Sigmoid colon (tissue), 7 donors: Measurements from ENCODE around the gene SMYD3. TPM values are rescaled to one million over a fixed set of nuclear protein-coding genes. Genes with fewer than 3 reads are reported as not detected.

Experiments
- DNase-seq: peaks from one replicate; pipeline ENCODE4 v3.0.0-alpha.2; 2019
- H3K27ac ChIP-seq, 4 donors: fragments of 200-600 bp; sonication (generic); one replicate each; pipeline ENCODE4 v1.5.1; 2016 to 2019; ENCODE audit warnings: mild to moderate bottlenecking in 1 of 4
- H3K27me3 ChIP-seq, 3 donors: fragments of 200-600 bp; sonication (generic); one replicate each; pipeline ENCODE4 v1.5.1; 2019; ENCODE audit warnings: mild to moderate bottlenecking in 1 of 3
- H3K36me3 ChIP-seq, 4 donors: fragments of 200-600 bp; sonication (generic); one replicate each; pipeline ENCODE4 v1.5.1; 2016 to 2019
- H3K4me1 ChIP-seq, 4 donors: fragments of 200-600 bp; sonication (generic); one replicate each; pipeline ENCODE4 v1.5.1; 2017 to 2019
- H3K4me3 ChIP-seq, 4 donors: fragments of 200-600 bp; sonication (generic); one replicate each; pipeline ENCODE4 v1.5.1; 2017 to 2019; ENCODE audit warnings: mild to moderate bottlenecking in 2 of 4, moderate library complexity in 1 of 4
- H3K9me3 ChIP-seq, 4 donors: fragments of 200-600 bp in 3 of 4; sonication (generic) in 3 of 4; one replicate each; pipeline versions ENCODE4 v1.5.1 to v1.6.1; 2013 to 2019
- EP300 ChIP-seq, 4 donors: sonication (generic); formaldehyde crosslinking; IDR thresholded peaks; one replicate each; pipeline ENCODE4 v1.6.1; 2017; ENCODE audit warnings: antibody characterized with exemption in 4 of 4
- POLR2A ChIP-seq, 2 donors: fragments of 450-650 bp; IDR thresholded peaks; one replicate each; pipeline ENCODE4 v1.6.1; 2016; ENCODE audit warnings: antibody characterized with exemption in 2 of 2, mild to moderate bottlenecking in 2 of 2, moderate library complexity in 2 of 2
- POLR2AphosphoS5 ChIP-seq, 4 donors: sonication (generic); formaldehyde crosslinking; IDR thresholded peaks; one replicate each; pipeline ENCODE4 v1.6.1; 2017; ENCODE audit warnings: antibody characterized with exemption in 4 of 4
- WGBS, 2 donors: extraction: QIAGEN DNeasy Blood & Tissue Kit; methylation state at CpG; one replicate each; pipeline ENCODE4 v1.1.7; 2013; 5-methylcytosine and 5-hydroxymethylcytosine counted together
- intact Hi-C: fragments of 100-400 bp; cut with DNase I; formaldehyde crosslinking; loops from one replicate; pipeline ENCODE4 v1.15.1; 2023
- polyA plus RNA-seq, 3 donors: library from polyadenylated mRNA; stranded (reverse); fragments of 200-250 nt; gene quantifications; one replicate each; pipeline ENCODE4 v1.2.3, GENCODE V29; 2013
- total RNA-seq, 4 donors: library from RNA; depleted of rRNA; stranded (reverse); fragments of >200 nt; gene quantifications; one replicate each; pipeline ENCODE4 v1.1.0, GENCODE V29; 2016
- TF ChIP-seq, protein P1 (sequence below), 4 experiments: fragments of 450-650 bp in 3 of 4; fragments of 200-600 bp in 1 of 4; IDR thresholded peaks; one replicate each; pipeline ENCODE4 v1.5.1; 2016 to 2019; ENCODE audit warnings: antibody characterized with exemption in 4 of 4, mild to moderate bottlenecking in 3 of 4, moderate library complexity in 2 of 4
- donor health status: healthy with polysubstance abuse.
- donor health status: Bipolar disorder and iron deficiency.
- donor health status: healthy.

The SMYD3 gene
- total and polyA plus RNA-seq, 7 donors = 8.7 to 23.8 (median 17.1) TPM

DNA sequence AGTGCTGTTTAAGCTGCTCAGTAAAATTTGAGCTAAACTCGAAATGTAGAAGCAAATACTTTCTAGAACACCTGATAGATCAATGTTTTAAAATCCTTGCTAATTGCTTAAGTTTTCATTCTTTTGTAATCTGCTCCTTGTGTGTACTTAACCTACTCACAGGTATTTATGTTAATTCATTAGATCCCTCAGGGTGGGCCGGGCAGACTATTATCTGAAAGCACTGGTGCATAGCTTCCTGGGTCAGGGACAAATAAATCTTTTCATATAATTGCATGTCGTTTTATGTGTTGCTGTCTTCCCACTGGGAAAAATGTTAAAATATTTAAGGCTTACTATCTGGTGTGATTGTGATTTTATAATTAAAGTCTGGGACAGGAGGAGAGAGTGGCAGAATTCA, 440.5 kb downstream of the SMYD3 start:
- Histone ChIP-seq H3K36me3 (no peaks in the 10 kb centered on the region), H3K9me3 (no peaks in the 10 kb centered on the region), H3K27ac (no peak overlapping the region), H3K4me1 (no peaks in the 10 kb centered on the region), H3K4me3 (no peak overlapping the region), H3K27me3 (no peaks in the 10 kb centered on the region)
- no peak for DNase-seq
- WGBS, 2 donors = 88 to 93% methylated on average over 3 of the region's 3 CpGs
- no peak for TF ChIP-seq POLR2A (IDR thresholded peaks at IDR 0.05)
- no peak for TF ChIP-seq EP300 (IDR thresholded peaks at IDR 0.05)
- TF ChIP-seq, protein P1, sequence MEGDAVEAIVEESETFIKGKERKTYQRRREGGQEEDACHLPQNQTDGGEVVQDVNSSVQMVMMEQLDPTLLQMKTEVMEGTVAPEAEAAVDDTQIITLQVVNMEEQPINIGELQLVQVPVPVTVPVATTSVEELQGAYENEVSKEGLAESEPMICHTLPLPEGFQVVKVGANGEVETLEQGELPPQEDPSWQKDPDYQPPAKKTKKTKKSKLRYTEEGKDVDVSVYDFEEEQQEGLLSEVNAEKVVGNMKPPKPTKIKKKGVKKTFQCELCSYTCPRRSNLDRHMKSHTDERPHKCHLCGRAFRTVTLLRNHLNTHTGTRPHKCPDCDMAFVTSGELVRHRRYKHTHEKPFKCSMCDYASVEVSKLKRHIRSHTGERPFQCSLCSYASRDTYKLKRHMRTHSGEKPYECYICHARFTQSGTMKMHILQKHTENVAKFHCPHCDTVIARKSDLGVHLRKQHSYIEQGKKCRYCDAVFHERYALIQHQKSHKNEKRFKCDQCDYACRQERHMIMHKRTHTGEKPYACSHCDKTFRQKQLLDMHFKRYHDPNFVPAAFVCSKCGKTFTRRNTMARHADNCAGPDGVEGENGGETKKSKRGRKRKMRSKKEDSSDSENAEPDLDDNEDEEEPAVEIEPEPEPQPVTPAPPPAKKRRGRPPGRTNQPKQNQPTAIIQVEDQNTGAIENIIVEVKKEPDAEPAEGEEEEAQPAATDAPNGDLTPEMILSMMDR (IDR thresholded peaks at IDR 0.05) = no peak
- TF ChIP-seq POLR2AphosphoS5 (IDR thresholded peaks at IDR 0.05) = no peak
- intact Hi-C loops = no loop called here

DNA sequence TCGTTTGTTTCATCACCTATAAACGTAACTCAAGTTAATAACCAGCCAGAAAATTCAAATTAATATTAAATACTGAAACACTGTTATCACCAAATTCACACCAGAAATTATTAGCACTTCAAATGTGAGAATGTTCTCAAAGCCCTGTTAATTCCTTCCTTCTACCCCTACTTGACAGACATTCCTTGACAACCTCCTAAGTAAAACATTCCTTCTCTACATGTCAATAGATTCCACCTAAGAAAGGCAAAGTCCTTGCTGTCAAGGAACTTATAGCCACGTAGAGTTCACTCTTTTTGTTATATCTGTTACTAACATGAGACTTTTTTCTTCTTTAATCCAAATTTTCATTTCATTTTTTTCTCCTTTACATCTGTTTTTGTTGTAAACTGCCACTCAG, 441.5 kb downstream of the SMYD3 start:
- 83 to 88% methylated on average over 3 of the region's 3 CpGs for WGBS, 2 donors
- intact Hi-C loops = no loop called here
- DNase-seq = no peak

DNA sequence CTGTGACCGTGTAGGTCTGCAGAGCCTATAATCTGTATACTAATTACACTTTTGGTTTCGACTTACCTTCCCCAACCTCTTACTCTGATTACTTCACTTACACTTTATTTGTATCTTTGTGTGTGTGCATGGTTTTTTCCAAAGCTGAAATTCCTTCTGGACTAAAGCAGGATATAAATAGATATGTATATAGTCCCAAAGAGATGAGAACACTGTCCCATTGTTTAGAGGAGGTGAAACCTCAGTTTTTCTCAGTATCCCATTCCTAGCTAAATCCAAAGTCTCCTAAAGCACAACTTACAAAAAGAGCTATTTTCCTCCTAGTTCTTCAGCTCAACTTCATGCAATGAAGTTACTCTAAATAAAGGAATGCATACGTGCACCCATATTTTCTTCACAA, 442.2 kb downstream of the SMYD3 start:
- DNase-seq = no peak
- H3K4me1 ChIP-seq = no peaks in the 10 kb centered on the region
- no peaks in the 10 kb centered on the region for H3K27me3 ChIP-seq
- no peak overlapping the region for H3K27ac ChIP-seq
- intact Hi-C loops = no loop called here
- H3K36me3 ChIP-seq = no peaks in the 10 kb centered on the region
- H3K9me3 ChIP-seq = no peaks in the 10 kb centered on the region
- 90 to 91% methylated on average over 3 of the region's 3 CpGs for WGBS, 2 donors
- H3K4me3 ChIP-seq = no peak overlapping the region
- TF ChIP-seq POLR2AphosphoS5 (IDR thresholded peaks at IDR 0.05) (no peak), POLR2A (IDR thresholded peaks at IDR 0.05) (no peak), EP300 (IDR thresholded peaks at IDR 0.05) (no peak)
- TF ChIP-seq, protein P1 (IDR thresholded peaks at IDR 0.05) = no peak

More for the DNA sequence above, 441.5 kb downstream of the SMYD3 start:
- Histone ChIP-seq H3K4me1 (no peaks in the 10 kb centered on the region), H3K27me3 (no peaks in the 10 kb centered on the region), H3K36me3 (no peaks in the 10 kb centered on the region), H3K4me3 (no peak overlapping the region), H3K9me3 (no peaks in the 10 kb centered on the region), H3K27ac (no peak overlapping the region)
- TF ChIP-seq POLR2A (IDR thresholded peaks at IDR 0.05) = no peak
- TF ChIP-seq, protein P1 (IDR thresholded peaks at IDR 0.05) = no peak
- no peak for TF ChIP-seq EP300 (IDR thresholded peaks at IDR 0.05)
- no peak for TF ChIP-seq POLR2AphosphoS5 (IDR thresholded peaks at IDR 0.05)

DNA sequence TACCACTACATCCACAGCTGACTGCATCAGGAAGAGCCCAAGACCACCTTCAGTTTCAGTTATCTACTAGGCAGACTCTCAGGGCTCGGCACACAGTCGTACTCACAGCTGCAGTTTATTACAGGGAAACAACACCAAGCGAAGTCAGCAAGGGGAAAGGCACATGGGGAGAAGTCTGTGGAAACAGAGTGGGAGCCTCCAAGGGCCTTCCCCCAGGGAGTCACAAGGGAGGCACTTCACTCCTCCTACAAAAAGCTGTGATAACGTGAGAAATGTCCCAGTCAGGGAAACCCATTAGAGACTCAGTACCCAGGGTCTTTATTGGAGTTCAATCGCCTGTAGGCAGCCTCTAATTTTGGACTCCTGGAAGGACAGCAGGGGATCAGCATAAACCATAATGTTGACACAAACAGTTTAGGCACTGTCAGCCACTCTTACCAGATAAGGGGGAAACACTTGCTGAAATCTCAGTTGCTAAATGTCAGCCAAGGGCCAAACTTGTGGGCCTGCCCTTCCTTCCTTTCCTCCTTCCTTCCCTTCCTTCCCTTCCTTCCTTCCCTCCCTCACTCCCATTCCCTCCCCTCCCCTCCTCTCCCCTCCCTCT, 444.0 kb downstream of the SMYD3 start:
- Histone ChIP-seq H3K4me3 (no peak overlapping the region), H3K4me1 (no peaks in the 10 kb centered on the region), H3K36me3 (no peaks in the 10 kb centered on the region), H3K27me3 (no peaks in the 10 kb centered on the region), H3K27ac (no peak overlapping the region), H3K9me3 (no peaks in the 10 kb centered on the region)
- no peak for DNase-seq
- intact Hi-C loops = no loop called here
- TF ChIP-seq EP300 (IDR thresholded peaks at IDR 0.05) (no peak), POLR2AphosphoS5 (IDR thresholded peaks at IDR 0.05) (no peak), POLR2A (IDR thresholded peaks at IDR 0.05) (no peak)
- TF ChIP-seq, protein P1 (IDR thresholded peaks at IDR 0.05) = no peak
- 91 to 92% methylated on average over 5 of the region's 5 CpGs for WGBS, 2 donors

DNA sequence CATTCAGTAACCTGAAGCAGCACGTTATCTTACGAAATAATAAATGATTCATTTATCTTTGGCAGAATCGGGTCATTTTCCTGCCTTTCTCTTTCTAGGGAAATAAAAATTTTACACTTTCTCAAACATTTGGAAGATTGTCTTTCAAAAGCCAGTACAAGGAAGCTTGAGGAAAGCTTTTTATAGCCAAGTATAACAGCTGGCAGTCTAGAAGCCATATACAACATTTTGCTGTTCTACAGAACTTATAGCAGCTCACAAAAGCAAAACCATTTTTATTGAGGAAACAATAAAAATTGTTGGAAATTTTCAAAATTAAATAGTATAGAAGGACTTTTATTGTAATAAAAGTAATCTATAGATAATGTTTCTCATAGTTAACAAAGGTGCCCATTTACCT, 448.6 kb downstream of the SMYD3 start:
- intact Hi-C loops = no loop called here
- TF ChIP-seq POLR2A (IDR thresholded peaks at IDR 0.05) = no peak
- no peak for TF ChIP-seq EP300 (IDR thresholded peaks at IDR 0.05)
- TF ChIP-seq, protein P1 (IDR thresholded peaks at IDR 0.05) = no peak
- no peak for TF ChIP-seq POLR2AphosphoS5 (IDR thresholded peaks at IDR 0.05)
- Histone ChIP-seq H3K9me3 (no peaks in the 10 kb centered on the region), H3K4me3 (no peak overlapping the region), H3K4me1 (no peaks in the 10 kb centered on the region), H3K27me3 (no peaks in the 10 kb centered on the region), H3K27ac (no peak overlapping the region), H3K36me3 (no peaks in the 10 kb centered on the region)
- whole genome bisulfite sequencing, 2 donors = 31 to 56% methylated on average over 3 of the region's 3 CpGs
- DNase-seq = no peak
